ENCODE data around the gene LRBA.
"Not testable (repeated sequence)": the region's sequence is repeated elsewhere in the genome, so short reads cannot be mapped to it uniquely, and the experiment has no call there.

LRBA gene

DNA sequence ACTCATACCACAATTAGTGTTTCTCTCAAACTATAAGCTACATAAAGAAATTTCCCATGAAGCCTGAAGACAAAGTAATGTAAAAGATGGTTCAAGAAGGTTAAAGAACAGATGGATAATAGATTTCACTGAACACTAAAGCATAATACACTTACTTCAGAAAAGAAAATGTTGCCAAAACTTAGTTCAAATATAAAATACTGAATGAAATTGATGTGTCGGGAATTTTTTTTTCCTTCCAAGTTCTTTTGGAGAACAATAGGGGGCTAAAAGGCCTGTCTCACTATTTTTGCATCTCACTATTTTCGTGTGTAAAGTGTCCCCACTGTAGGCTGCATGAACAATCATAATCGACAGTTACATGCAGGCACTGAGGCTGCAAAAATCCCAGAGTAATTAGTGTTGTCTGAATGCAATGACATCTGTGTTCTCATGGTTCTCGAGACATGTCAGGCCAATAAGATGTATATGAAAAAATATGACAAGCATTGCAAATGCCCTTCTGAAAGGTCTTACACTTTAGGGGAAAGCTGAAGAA, 445.0 kb downstream of the LRBA start:
- H3K4me3 ChIP-seq (replicated peaks; ENCODE audit: low read depth, low read length): no peak overlapping the region
- TF ChIP-seq, protein P1, sequence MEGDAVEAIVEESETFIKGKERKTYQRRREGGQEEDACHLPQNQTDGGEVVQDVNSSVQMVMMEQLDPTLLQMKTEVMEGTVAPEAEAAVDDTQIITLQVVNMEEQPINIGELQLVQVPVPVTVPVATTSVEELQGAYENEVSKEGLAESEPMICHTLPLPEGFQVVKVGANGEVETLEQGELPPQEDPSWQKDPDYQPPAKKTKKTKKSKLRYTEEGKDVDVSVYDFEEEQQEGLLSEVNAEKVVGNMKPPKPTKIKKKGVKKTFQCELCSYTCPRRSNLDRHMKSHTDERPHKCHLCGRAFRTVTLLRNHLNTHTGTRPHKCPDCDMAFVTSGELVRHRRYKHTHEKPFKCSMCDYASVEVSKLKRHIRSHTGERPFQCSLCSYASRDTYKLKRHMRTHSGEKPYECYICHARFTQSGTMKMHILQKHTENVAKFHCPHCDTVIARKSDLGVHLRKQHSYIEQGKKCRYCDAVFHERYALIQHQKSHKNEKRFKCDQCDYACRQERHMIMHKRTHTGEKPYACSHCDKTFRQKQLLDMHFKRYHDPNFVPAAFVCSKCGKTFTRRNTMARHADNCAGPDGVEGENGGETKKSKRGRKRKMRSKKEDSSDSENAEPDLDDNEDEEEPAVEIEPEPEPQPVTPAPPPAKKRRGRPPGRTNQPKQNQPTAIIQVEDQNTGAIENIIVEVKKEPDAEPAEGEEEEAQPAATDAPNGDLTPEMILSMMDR (IDR thresholded peaks at IDR 0.05; ENCODE audit: low read depth, low read length, missing control alignments): no peak
- DNase-seq (ENCODE audit: extremely low read depth, low read depth): no peak

DNA sequence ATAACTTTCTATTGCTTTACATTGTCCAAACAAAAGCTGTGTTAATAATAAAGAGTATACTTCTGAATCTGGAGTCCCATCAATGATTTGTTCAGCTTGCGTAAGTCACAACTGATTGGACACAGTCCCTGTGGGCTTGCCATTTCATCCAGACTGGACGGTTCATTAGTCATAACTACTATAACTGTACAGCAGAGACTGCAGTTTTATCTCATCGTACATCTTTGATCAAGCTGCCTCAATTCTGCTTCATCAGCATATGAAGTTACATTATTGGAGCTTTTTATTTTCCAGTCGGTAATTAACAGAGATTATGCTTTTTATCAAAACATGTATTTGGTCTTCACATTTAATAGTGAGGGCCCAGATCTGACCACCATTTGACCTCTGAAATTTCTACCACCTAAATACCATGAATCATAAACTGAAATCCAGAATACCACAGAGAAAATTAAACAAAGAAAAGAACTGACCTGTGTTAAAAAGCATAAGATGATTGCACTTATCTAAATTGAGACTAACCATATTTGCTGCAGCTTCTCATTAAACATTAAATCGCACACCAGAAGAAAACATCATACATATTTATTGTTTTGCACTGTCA, 445.6 kb downstream of the LRBA start:
- DNase-seq (ENCODE audit: extremely low read depth, low read depth): no peak
- H3K4me3 ChIP-seq (replicated peaks; ENCODE audit: low read depth, low read length): no peak overlapping the region
- TF ChIP-seq, protein P1 (IDR thresholded peaks at IDR 0.05; ENCODE audit: low read depth, low read length, missing control alignments): no peak

DNA sequence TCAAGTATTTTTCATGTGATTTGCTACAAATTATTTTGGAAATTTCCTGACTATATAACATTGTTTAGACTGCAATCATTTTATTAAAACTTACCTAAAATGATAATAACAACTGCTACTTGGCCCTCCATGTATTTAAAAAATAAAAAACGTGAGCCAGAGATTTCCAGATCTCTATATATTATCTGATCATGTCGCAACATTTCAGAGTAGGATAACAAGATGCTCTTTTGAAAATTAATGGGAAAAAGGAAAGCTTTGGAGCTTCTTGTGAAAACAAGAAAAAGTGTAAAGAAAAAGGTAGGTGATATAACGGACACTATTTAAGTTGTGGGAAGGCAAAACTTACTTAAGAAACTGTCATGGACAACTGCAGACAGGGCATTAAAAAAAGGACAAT, 448.0 kb downstream of the LRBA start:
- no peak for DNase-seq (ENCODE audit: extremely low read depth, low read depth)
- no peak overlapping the region for H3K4me3 ChIP-seq (replicated peaks; ENCODE audit: low read depth, low read length)
- TF ChIP-seq, protein P1 (IDR thresholded peaks at IDR 0.05; ENCODE audit: low read depth, low read length, missing control alignments): no peak

DNA sequence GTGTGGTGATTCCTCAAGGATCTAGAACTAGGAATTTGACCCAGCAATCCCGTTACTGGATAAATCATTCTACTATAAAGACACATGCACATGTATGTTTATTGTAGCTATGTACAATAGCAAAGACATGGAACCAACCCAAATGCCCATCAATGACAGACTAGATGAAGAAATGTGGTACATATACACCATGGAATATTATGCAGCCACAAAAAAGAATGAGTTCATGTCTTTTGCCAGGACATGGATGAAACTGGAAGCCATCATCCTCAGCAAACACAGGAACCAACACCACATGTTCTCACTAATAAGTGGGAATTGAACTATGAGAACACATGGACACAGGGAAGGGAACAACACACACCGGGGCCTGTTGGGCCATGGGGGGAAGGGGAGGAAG, 450.1 kb downstream of the LRBA start:
- not testable (repeated sequence) for H3K4me3 ChIP-seq (replicated peaks; ENCODE audit: low read depth, low read length); DNase-seq (ENCODE audit: extremely low read depth, low read depth)

DNA sequence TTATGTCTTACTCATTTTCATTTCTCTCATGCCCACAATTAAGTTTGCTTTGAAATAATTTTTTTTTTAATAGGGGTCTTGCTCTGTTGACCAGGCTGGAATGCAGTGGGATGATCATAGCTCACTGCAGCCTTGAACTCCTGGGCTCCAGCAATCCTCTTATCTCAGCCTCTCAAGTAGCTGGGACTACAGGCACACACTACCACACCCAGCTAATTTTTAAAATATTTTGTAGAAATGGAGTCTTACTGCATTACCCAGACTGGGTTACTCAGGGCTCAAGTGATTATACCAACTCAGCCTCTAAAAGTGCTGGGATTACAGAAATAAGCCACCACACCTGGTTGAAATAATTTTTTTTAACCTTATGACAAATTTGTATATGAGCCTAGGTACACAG, 452.3 kb downstream of the LRBA start:
- DNase-seq (ENCODE audit: extremely low read depth, low read depth): no peak
- TF ChIP-seq, protein P1 (IDR thresholded peaks at IDR 0.05; ENCODE audit: low read depth, low read length, missing control alignments): no peak
- no peak overlapping the region for H3K4me3 ChIP-seq (replicated peaks; ENCODE audit: low read depth, low read length)

DNA sequence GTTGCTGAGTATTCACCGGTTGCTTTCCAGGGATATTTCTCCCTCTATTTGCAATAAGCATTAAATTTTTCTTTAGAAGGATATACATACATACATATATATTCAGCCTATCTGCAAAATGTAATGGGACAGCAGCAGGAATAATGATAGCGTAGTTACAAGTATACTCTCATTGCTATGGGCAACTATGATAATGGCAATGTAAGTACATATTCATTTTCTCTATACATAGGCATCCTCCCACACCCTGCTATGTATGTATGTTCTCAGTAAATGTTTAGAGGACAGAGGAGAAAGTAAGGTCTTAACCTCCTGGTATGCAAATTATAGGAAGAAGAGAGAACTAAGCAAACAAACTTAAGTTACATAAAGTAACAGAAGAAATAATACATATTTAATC, 452.8 kb downstream of the LRBA start:
- no peak overlapping the region for H3K4me3 ChIP-seq (replicated peaks; ENCODE audit: low read depth, low read length)
- TF ChIP-seq, protein P1 (IDR thresholded peaks at IDR 0.05; ENCODE audit: low read depth, low read length, missing control alignments): no peak
- no peak for DNase-seq (ENCODE audit: extremely low read depth, low read depth)

DNA sequence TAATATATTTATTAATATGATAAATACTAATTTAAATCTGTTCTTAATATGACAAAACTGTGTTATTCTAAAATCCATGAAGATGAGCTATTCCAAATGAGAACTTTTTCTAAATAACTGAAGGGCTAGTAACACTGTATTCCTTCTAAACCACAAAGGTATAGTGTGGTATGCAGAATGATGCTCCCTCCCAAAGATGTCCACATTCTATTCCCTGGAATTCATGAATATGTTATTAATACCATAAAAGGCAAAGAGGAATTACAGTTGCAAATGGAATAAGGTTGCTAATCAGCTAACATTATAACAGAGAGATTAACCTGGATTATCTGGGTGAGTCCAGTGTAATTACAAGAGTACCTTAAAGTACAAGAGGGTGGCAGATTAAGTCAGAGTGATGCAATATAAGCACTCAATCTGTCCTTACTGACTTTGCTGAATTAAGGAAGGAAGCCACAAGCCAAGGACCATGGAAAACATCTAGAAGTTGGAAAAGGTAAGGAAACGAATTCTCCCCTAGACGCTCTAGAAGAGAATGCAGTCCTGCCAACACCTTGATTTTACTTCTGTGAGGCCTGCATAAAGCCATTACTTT, 453.8 kb downstream of the LRBA start:
- DNase-seq (ENCODE audit: extremely low read depth, low read depth): no peak
- TF ChIP-seq, protein P1 (IDR thresholded peaks at IDR 0.05; ENCODE audit: low read depth, low read length, missing control alignments): no peak
- H3K4me3 ChIP-seq (replicated peaks; ENCODE audit: low read depth, low read length): no peak overlapping the region

DNA sequence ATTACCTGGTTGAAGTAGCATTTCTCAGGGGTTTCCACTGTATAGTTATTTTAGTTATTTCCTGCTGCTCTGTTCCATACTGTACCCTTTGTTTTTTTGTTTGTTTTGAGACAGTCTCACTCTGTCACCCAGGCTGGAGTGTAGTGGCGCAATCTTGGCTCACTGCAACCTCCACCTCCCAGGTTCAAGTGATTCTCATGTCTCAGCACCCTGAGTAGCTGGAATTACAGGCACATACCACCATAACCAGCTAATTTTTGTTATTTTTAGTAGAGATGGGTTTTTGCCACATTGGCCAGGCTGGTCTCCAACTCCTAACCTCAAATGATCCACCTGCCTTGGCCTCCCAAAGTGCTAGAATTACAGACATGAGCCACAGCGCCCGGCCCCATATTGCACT, 457.3 kb downstream of the LRBA start:
- DNase-seq (ENCODE audit: extremely low read depth, low read depth); H3K4me3 ChIP-seq (replicated peaks; ENCODE audit: low read depth, low read length): not testable (repeated sequence)
